AG09319 (cell line): ENCODE measurements around the gene FPGS.

Experiments used
- DNase-seq: peaks from one replicate; pipeline ENCODE4 v3.0.0-alpha.2; 2010; ENCODE audit warnings: low read depth; ENCODE audit errors: extremely low read depth
- CTCF ChIP-seq: IDR thresholded peaks from 2 replicates; pipeline ENCODE4 v1.5.1; 2011; ENCODE audit warnings: low read depth, mild to moderate bottlenecking, inconsistent platforms, low read length, moderate library complexity

FPGS gene

GRCh38 chr9:127791085-127791484, 11.6 kb upstream of the FPGS start:
- TF ChIP-seq CTCF = no peak
- DNase-seq = no peak

GRCh38 chr9:127792417-127793031, 10.2 kb upstream of the FPGS start:
- TF ChIP-seq CTCF = no peak
- DNase-seq = no peak

- TF ChIP-seq CTCF = no peak
- no peak for DNase-seq
These were observed 9.5 kb upstream of the FPGS start for GRCh38 chr9:127793093-127793708.

- TF ChIP-seq CTCF = no peak
- no peak for DNase-seq
These were observed 8.5 kb upstream of the FPGS start for GRCh38 chr9:127794001-127794791.

- no peak for TF ChIP-seq CTCF
- DNase-seq = no peak
These were observed 6.4 kb upstream of the FPGS start for GRCh38 chr9:127796225-127796813.

GRCh38 chr9:127796852-127797370, 5.8 kb upstream of the FPGS start:
- no peak for TF ChIP-seq CTCF
- DNase-seq = no peak
